ENCODE data around the gene NRN1. TPM values are rescaled to one million over a fixed set of nuclear protein-coding genes. Genes with fewer than 3 reads are reported as not detected.

Gene NRN1
- total and polyA plus RNA-seq, 10 of the 15 experiments (the other 5 are each of a cell fraction or from before 2014, with no cell fraction given): 0.13 to 22.6 (median 0.23) TPM; not detected in 1

DNA sequence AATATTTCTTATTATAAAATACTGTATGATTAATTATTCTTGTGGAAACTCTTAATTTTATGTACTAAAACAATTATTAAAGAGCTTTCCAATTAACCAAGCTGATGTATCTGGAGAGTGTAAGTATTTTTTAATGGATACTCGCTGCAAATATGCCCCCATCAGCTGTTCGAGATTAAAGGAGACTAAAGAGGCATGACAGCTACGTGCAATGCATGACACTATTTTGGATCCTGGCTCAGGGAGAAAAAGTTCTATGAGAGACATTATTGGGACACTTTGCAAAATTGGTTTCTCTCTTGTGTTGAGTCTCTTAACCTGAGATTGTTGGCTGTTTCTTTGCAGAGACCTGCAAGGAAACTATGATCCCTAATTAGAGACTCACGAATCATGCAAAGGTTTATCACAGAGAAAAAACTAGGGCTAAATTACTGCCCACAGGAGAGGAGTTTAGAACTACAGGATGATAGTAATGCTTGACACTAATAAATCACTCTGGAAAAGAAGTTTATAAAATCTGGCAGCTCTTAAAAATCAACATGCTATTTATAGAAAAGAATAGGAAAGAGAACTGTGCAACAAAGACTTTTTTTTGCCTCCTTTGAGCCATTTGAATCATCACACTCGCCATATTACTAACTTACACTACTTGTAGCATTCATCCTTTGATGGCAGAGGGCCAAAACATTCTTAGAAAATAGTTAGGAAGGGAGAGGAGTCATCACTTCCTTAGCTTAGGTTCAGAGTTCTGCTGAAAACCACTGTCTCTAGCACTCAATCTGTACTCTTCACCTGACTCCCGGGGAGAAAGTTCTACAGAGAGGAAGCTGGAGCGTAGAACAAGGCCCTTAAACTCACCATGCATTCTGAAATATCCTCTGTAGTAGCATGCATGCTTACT, 25.3 kb downstream of the NRN1 start:
- Histone ChIP-seq H3K27me3 (replicated peaks in 1 of 2; ENCODE audit: control insufficient read depth in 2 of 2, insufficient read depth in 2 of 2, low read length in 1 of 2) (no peaks in the 10 kb centered on the region; a peak in 1 of 4 replicates), H3K9ac (ENCODE audit: control insufficient read depth, insufficient read depth, low read length) (no peak overlapping the region), H3K36me3 (ENCODE audit: control insufficient read depth in 2 of 2, insufficient read depth in 2 of 2, low read length in 1 of 2) (no peaks in the 10 kb centered on the region), H3K4me2 (ENCODE audit: control insufficient read depth, insufficient read depth) (no peak overlapping the region), H2AFZ (ENCODE audit: control insufficient read depth, low read depth, low read length) (no peak overlapping the region), H4K20me1 (ENCODE audit: control insufficient read depth, insufficient read depth) (no peaks in the 10 kb centered on the region), H3K27ac (ENCODE audit: control insufficient read depth, insufficient read depth) (no peak overlapping the region), H3K4me3 (no peak overlapping the region), H3K9me3 (replicated peaks; ENCODE audit: control insufficient read depth, insufficient read depth, low read length) (no peaks in the 10 kb centered on the region), H3K4me1 (ENCODE audit: control insufficient read depth, insufficient read depth, low read length) (no peaks in the 10 kb centered on the region), H3K79me2 (ENCODE audit: control insufficient read depth, insufficient read depth, low read length) (no peaks in the 10 kb centered on the region)
- ATAC-seq (no peak), DNase-seq (ENCODE audit: low read depth, low spot score) (no peak), FAIRE-seq (no peak)
- WGBS (ENCODE audit: insufficient coverage, insufficient replicate concordance, low lambda C conversion rate, missing lambda C conversion rate): 20% methylated on average over 7 of the region's 7 CpGs
- BruUV-seq (replicated peaks): no TSS peak
- ChIA-PET RAD21 (ENCODE audit: unreplicated experiment) (no interaction called here), SMC1A (ENCODE audit: uncharacterized antibody, unreplicated experiment) (interaction anchor here (0.6 kb wide), 1 partner anchor 1233 kb away, joined by 3 read pairs; no protein-coding TSS in a partner anchor), POLR2A (no interaction called here), CTCF (interaction anchor here (1.2 kb wide), 1 partner anchor 27 kb away, joined by 3 read pairs; no protein-coding TSS in a partner anchor)
- TF ChIP-seq CREB1 (IDR thresholded peaks at IDR 0.05; ENCODE audit: low read depth) (no peak), ASH2L (IDR thresholded peaks at IDR 0.05; ENCODE audit: borderline replicate concordance, low read depth) (no peak), MAX (IDR thresholded peaks at IDR 0.05; ENCODE audit: low read depth, low read length) (no peak), HCFC1 (IDR thresholded peaks at IDR 0.05; ENCODE audit: low read length) (no peak), SMAD1 (IDR thresholded peaks at IDR 0.05; ENCODE audit: low read depth, partially characterized antibody) (no peak), KAT2A (conservative IDR thresholded peaks at IDR 0.05; ENCODE audit: control insufficient read depth, low read depth, low read length) (no peak), RELA (IDR thresholded peaks at IDR 0.05; ENCODE audit: borderline replicate concordance, partially characterized antibody) (no peak), ZNF622 (IDR thresholded peaks at IDR 0.05) (no peak), EGR1 (IDR thresholded peaks at IDR 0.05; ENCODE audit: borderline replicate concordance in 1 of 2, low read depth in 2 of 2, low read length in 2 of 2) (no peak), STAT1 (conservative IDR thresholded peaks at IDR 0.05) (no peak), BACH1 (IDR thresholded peaks at IDR 0.05; ENCODE audit: borderline replicate concordance) (no peak), FOXK2 (IDR thresholded peaks at IDR 0.05) (no peak), PML (IDR thresholded peaks at IDR 0.05; ENCODE audit: low read length) (no peak), SREBF1 (IDR thresholded peaks at IDR 0.05; ENCODE audit: low read length) (no peak), STAT3 (IDR thresholded peaks at IDR 0.05; ENCODE audit: low read depth, low read length) (no peak), TAF1 (IDR thresholded peaks at IDR 0.05; ENCODE audit: borderline replicate concordance, low read depth, low read length) (no peak), SREBF2 (IDR thresholded peaks at IDR 0.05; ENCODE audit: low read length) (no peak)
- TF ChIP-seq, protein P1, sequence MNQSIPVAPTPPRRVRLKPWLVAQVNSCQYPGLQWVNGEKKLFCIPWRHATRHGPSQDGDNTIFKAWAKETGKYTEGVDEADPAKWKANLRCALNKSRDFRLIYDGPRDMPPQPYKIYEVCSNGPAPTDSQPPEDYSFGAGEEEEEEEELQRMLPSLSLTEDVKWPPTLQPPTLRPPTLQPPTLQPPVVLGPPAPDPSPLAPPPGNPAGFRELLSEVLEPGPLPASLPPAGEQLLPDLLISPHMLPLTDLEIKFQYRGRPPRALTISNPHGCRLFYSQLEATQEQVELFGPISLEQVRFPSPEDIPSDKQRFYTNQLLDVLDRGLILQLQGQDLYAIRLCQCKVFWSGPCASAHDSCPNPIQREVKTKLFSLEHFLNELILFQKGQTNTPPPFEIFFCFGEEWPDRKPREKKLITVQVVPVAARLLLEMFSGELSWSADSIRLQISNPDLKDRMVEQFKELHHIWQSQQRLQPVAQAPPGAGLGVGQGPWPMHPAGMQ (IDR thresholded peaks at IDR 0.05; ENCODE audit: borderline replicate concordance): no peak
- intact Hi-C loops (cut with micrococcal nuclease; ENCODE audit: unreplicated experiment) (no loop called here), in situ Hi-C loops (cut with MboI) (no loop called here)
